HepG2 (cell line): ENCODE measurements around the gene TJP2. TPM values are rescaled to one million over a fixed set of nuclear protein-coding genes. Genes with fewer than 3 reads are reported as not detected.

Source experiments
- ATAC-seq: fragments of 200-7000 bp; cut with Tn5 transposase; 3 replicates; pipeline ENCODE4 v1.9.1; 2020; ENCODE audit warnings: mild to moderate bottlenecking, moderate library complexity
- BruUV-seq: library from RNA; stranded (reverse); fragments of 400-500 nt; replicated peaks from 2 replicates; lab custom pipeline; 2021; lab: Mats Ljungman, UMichigan
- CTCF ChIA-PET: fragments of 300-600 bp; formaldehyde crosslinking; extraction: SDS; loops from one replicate; lab custom pipeline; 2021; ENCODE audit warnings: low total read pairs, inconsistent platforms, low intra/inter-chr PET ratio; lab: Yijun Ruan, JAX
- POLR2A ChIA-PET: fragments of 350-600 bp; sonication (Branson Sonifier 250); formaldehyde crosslinking; loops from one replicate; lab custom pipeline; 2020; ENCODE audit warnings: antibody characterized with exemption, inconsistent platforms; lab: Yijun Ruan, JAX
- DNase-seq: peaks from one replicate; pipeline ENCODE4 v3.0.0-alpha.2; 2015; ENCODE audit warnings: low spot score
- FAIRE-seq: peaks from 3 replicates; lab custom pipeline; 2011; peaks lifted over from hg19 to GRCh38; lab: Jason Lieb, UNC
- H2AFZ ChIP-seq: one replicate; pipeline ENCODE4 v1.6.1; 2011; ENCODE audit warnings: low read length, inconsistent platforms
- H3K27ac ChIP-seq: fragments of 300-600 bp; 3 replicates; pipeline ENCODE4 v1.8.0; 2011; ENCODE audit warnings: mixed run types, mild to moderate bottlenecking, mixed read lengths, low read length, inconsistent platforms; ENCODE audit not compliant: insufficient read depth; ENCODE audit errors: extremely low read length
- H3K27me3 ChIP-seq, 2 experiments: fragments of 200-600 bp in 1 of 2; 2 replicates in 1 of 2; 3 replicates in 1 of 2; pipeline versions ENCODE4 v1.6.0 to v1.8.0; 2011; ENCODE audit warnings: low read length in 2 of 2, mild to moderate bottlenecking in 2 of 2, moderate library complexity in 2 of 2, inconsistent platforms in 1 of 2; ENCODE audit not compliant: insufficient read depth in 2 of 2, control insufficient read depth in 1 of 2
- H3K36me3 ChIP-seq, 2 experiments: fragments of 200-600 bp in 1 of 2; replicated peaks in 1 of 2; 2 replicates in 1 of 2; 3 replicates in 1 of 2; pipeline versions ENCODE4 v1.5.1 to v1.8.0; 2011; ENCODE audit warnings: low read length in 2 of 2, inconsistent platforms in 1 of 2; ENCODE audit not compliant: insufficient read depth in 2 of 2, control insufficient read depth in 1 of 2
- H3K4me1 ChIP-seq: 2 replicates; pipeline ENCODE4 v1.5.1; 2012; ENCODE audit warnings: low read length, inconsistent platforms; ENCODE audit not compliant: insufficient read depth
- H3K4me2 ChIP-seq: 2 replicates; pipeline ENCODE4 v1.6.0; 2011; ENCODE audit warnings: low read depth, low read length, inconsistent platforms
- H3K4me3 ChIP-seq, 3 experiments: fragments of 200-600 bp in 1 of 3; sonication (generic), shearing (Covaris generic) in 1 of 3; replicated peaks in 1 of 3; 2 replicates each; pipeline ENCODE4 v1.5.1; 2011 to 2016; ENCODE audit warnings: low read length in 3 of 3, inconsistent platforms in 2 of 3, low read depth in 2 of 3, mild to moderate bottlenecking in 2 of 3, control low read depth in 1 of 3, mixed read lengths in 1 of 3; ENCODE audit not compliant: insufficient read depth in 1 of 3
- H3K79me2 ChIP-seq: one replicate; pipeline ENCODE4 v1.6.1; 2011; ENCODE audit warnings: low read length, inconsistent platforms; ENCODE audit not compliant: insufficient read depth
- H3K9ac ChIP-seq: 2 replicates; pipeline ENCODE4 v1.6.0; 2011; ENCODE audit warnings: mild to moderate bottlenecking, low read depth, low read length, inconsistent platforms; ENCODE audit not compliant: insufficient read depth
- H3K9me3 ChIP-seq: 2 replicates; pipeline ENCODE4 v1.5.1; 2012; ENCODE audit warnings: mild to moderate bottlenecking, low read length
- H4K20me1 ChIP-seq: 2 replicates; pipeline ENCODE4 v1.6.0; 2011; ENCODE audit warnings: inconsistent platforms, mild to moderate bottlenecking, low read length, moderate library complexity; ENCODE audit not compliant: insufficient read depth
- MEIS1 ChIP-seq: sonication (generic); formaldehyde crosslinking; IDR thresholded peaks from 2 replicates; pipeline ENCODE4 v1.9.0; 2021; ENCODE audit warnings: mild to moderate bottlenecking, missing genetic modification reagents, moderate library complexity, borderline replicate concordance
- NAIF1 ChIP-seq: sonication (generic); formaldehyde crosslinking; IDR thresholded peaks from 2 replicates; pipeline ENCODE4 v1.5.0; 2020; ENCODE audit warnings: mild to moderate bottlenecking, missing genetic modification reagents, borderline replicate concordance
- WGBS: methylation state at CpG from one replicate; pipeline ENCODE4 v1.1.6; 2017; ENCODE audit warnings: low lambda C conversion rate; 5-methylcytosine and 5-hydroxymethylcytosine counted together
- in situ Hi-C: cut with HindIII; loops from 2 replicates; pipeline ENCODE4 v1.10.0; 2017; ENCODE audit warnings: low pct_unique_long_range_greater_than_20kb; ENCODE audit not compliant: extremely low pct_ligation_motif_present
- intact Hi-C: fragments of 100-400 bp; cut with micrococcal nuclease; formaldehyde crosslinking; loops from one replicate; pipeline ENCODE4 v1.10.0; 2022; ENCODE audit not compliant: unreplicated experiment
- polyA plus RNA-seq, 8 experiments: library from polyadenylated mRNA; depleted of rRNA in 3 of 8; stranded (reverse) in 7 of 8; unstranded in 1 of 8; fragments of >200 nt; fragmentation: Illumina TruSeq in 4 of 8; extraction: Trizol in 4 of 8; gene quantifications; 2 replicates each; pipeline versions ENCODE4 v1.2.1 to v1.2.3, GENCODE V29; 2011 to 2016; ENCODE audit warnings: low read depth in 4 of 8, missing spikeins in 1 of 8, mixed read lengths in 1 of 8; ENCODE audit not compliant: insufficient read depth in 1 of 8
- total RNA-seq, 5 experiments: library from RNA; depleted of rRNA; stranded (reverse); fragments of >200 nt; fragmentation: Illumina TruSeq; extraction: Trizol; gene quantifications; 2 replicates each; pipeline ENCODE4 v1.2.3, GENCODE V29; 2016; ENCODE audit warnings: low read depth in 1 of 5
- TF ChIP-seq, protein P1 (sequence below): sonication (generic); formaldehyde crosslinking; IDR thresholded peaks from 2 replicates; pipeline ENCODE4 v1.8.1; 2023; ENCODE audit warnings: mild to moderate bottlenecking, missing genetic modification reagents
- TF ChIP-seq, protein P2 (sequence below): sonication (generic); formaldehyde crosslinking; IDR thresholded peaks from 2 replicates; pipeline ENCODE4 v1.8.1; 2023; ENCODE audit warnings: mild to moderate bottlenecking, missing genetic modification reagents, borderline replicate concordance
- TF ChIP-seq, protein P3 (sequence below): sonication (generic); formaldehyde crosslinking; IDR thresholded peaks from 2 replicates; pipeline ENCODE4 v1.5.0; 2020; ENCODE audit warnings: mild to moderate bottlenecking, missing genetic modification reagents, moderate library complexity

Gene TJP2
- total and polyA plus RNA-seq, 2 of the 13 experiments (the other 11 are each of a cell fraction or from before 2014, with no cell fraction given), result 109 to 110 TPM

DNA sequence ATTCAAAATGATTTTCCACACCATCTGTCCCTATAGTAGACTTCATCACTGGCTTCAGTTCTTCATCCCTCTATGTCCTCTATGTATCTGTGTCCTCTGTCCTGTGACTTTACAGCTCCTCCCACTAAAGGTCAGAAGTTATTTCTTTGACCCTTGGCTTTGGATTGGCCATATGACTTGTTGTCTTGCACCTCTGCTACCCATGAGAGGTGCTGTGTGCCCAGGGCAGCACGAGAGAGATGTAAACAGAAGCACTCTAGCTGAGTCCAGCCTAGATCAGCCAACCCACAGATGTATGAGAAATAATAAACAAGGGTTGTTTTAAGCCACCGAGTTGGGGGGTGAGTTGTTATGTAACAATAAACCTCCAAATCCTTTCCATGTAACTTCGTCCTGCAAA is 87.6 kb downstream of the TJP2 start:
- ChIA-PET CTCF (no interaction called here), POLR2A (no interaction called here)
- Histone ChIP-seq H3K79me2 (no peaks in the 10 kb centered on the region), H3K9ac (no peak overlapping the region), H3K9me3 (no peaks in the 10 kb centered on the region), H2AFZ (no peak overlapping the region), H3K4me3 (no peak overlapping the region), H3K36me3 (peaks cover 0 to 1% of the 10 kb centered on the region in 2 experiments; a peak in 1 of 5 replicates), H3K27me3 (no peaks in the 10 kb centered on the region; a peak in 1 of 5 replicates), H3K4me1 (no peaks in the 10 kb centered on the region), H4K20me1 (peaks cover 3% of the 10 kb centered on the region; the same call in 1 of the 2 replicates), H3K27ac (no peak overlapping the region), H3K4me2 (no peak overlapping the region)
- 17% methylated on average over 3 of the region's 3 CpGs for WGBS
- FAIRE-seq (no peak), ATAC-seq (peak; percentile 39), DNase-seq (no peak)
- intact Hi-C loops, result no loop called here
- in situ Hi-C loops, result no loop called here
- BruUV-seq, result no TSS peak
- TF ChIP-seq, protein P1, sequence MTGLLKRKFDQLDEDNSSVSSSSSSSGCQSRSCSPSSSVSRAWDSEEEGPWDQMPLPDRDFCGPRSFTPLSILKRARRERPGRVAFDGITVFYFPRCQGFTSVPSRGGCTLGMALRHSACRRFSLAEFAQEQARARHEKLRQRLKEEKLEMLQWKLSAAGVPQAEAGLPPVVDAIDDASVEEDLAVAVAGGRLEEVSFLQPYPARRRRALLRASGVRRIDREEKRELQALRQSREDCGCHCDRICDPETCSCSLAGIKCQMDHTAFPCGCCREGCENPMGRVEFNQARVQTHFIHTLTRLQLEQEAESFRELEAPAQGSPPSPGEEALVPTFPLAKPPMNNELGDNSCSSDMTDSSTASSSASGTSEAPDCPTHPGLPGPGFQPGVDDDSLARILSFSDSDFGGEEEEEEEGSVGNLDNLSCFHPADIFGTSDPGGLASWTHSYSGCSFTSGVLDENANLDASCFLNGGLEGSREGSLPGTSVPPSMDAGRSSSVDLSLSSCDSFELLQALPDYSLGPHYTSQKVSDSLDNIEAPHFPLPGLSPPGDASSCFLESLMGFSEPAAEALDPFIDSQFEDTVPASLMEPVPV (CRISPR knock-in tag), result no peak
- TF ChIP-seq, protein P2, sequence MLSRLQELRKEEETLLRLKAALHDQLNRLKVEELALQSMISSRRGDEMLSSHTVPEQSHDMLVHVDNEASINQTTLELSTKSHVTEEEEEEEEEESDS (CRISPR knock-in tag), result no peak
- no peak for TF ChIP-seq NAIF1
- TF ChIP-seq, protein P3, sequence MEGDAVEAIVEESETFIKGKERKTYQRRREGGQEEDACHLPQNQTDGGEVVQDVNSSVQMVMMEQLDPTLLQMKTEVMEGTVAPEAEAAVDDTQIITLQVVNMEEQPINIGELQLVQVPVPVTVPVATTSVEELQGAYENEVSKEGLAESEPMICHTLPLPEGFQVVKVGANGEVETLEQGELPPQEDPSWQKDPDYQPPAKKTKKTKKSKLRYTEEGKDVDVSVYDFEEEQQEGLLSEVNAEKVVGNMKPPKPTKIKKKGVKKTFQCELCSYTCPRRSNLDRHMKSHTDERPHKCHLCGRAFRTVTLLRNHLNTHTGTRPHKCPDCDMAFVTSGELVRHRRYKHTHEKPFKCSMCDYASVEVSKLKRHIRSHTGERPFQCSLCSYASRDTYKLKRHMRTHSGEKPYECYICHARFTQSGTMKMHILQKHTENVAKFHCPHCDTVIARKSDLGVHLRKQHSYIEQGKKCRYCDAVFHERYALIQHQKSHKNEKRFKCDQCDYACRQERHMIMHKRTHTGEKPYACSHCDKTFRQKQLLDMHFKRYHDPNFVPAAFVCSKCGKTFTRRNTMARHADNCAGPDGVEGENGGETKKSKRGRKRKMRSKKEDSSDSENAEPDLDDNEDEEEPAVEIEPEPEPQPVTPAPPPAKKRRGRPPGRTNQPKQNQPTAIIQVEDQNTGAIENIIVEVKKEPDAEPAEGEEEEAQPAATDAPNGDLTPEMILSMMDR (CRISPR knock-in tag), result 0 out of 2 replicates have a peak, but pooled peaks have one; percentile 13
- TF ChIP-seq MEIS1 (CRISPR knock-in tag), result no peak
